HCT116 (cell line): Measurements from ENCODE around the gene COL26A1. TPM values are rescaled to one million over a fixed set of nuclear protein-coding genes. Genes with fewer than 3 reads are reported as not detected.

Experiments used
- ATAC-seq: fragments of 200-7000 bp; cut with Tn5 transposase; 2 replicates; pipeline ENCODE4 v1.9.1; 2020; ENCODE audit warnings: mild to moderate bottlenecking, moderate library complexity
- BruUV-seq: library from RNA; stranded (reverse); fragments of 400-500 nt; replicated peaks from 2 replicates; lab custom pipeline; 2021; lab: Mats Ljungman, UMichigan
- CTCF ChIA-PET: fragments of 300-600 bp; sonication (Branson Sonifier 250); formaldehyde crosslinking; loops from one replicate; lab custom pipeline; 2021; ENCODE audit warnings: antibody characterized with exemption; lab: Charles Lee
- POLR2A ChIA-PET: fragments of 300-600, 350-600 bp; sonication (Branson Sonifier 250); formaldehyde crosslinking; loops from one replicate; lab custom pipeline; 2021; ENCODE audit warnings: antibody characterized with exemption; lab: Charles Lee
- RAD21 ChIA-PET, 2 experiments: fragments of 300-600 bp; sonication (Branson Sonifier 250); formaldehyde crosslinking; loops; one replicate each; lab custom pipeline; 2023; ENCODE audit warnings: low total read pairs in 2 of 2; ENCODE audit not compliant: uncharacterized antibody in 2 of 2, unreplicated experiment in 2 of 2, low non-redundant PET in 1 of 2; lab: Charles Lee
- DNase-seq: peaks from one replicate; pipeline ENCODE4 v3.0.0-alpha.2; 2010; ENCODE audit warnings: low read depth, low spot score
- H2AFZ ChIP-seq: fragments of 200-600 bp; shearing (Covaris generic), sonication (generic); 2 replicates; pipeline ENCODE4 v1.6.1; 2017; ENCODE audit warnings: low read depth, mixed run types, mixed read lengths, antibody characterized with exemption, low read length; ENCODE audit not compliant: poor library complexity, severe bottlenecking
- H3K27ac ChIP-seq: 2 replicates; pipeline ENCODE4 v1.5.1; 2012; ENCODE audit warnings: low read depth, low read length
- H3K27me3 ChIP-seq: fragments of 200-600 bp; sonication (generic); 2 replicates; pipeline ENCODE4 v1.6.1; 2016; ENCODE audit warnings: mixed run types, low read length, mixed read lengths; ENCODE audit not compliant: insufficient read depth
- H3K36me3 ChIP-seq, 2 experiments: fragments of 200-500 bp in 1 of 2; fragments of 200-600 bp in 1 of 2; sonication (Bioruptor generic) in 1 of 2; sonication (generic) in 1 of 2; 2 replicates each; pipeline versions ENCODE4 v1.5.1 to v1.6.1; 2014 to 2016; ENCODE audit warnings: low read length in 2 of 2, inconsistent platforms in 1 of 2, mixed read lengths in 1 of 2, mixed run types in 1 of 2; ENCODE audit not compliant: insufficient read depth in 2 of 2, control insufficient read depth in 1 of 2
- H3K4me1 ChIP-seq, 2 experiments: fragments of 200-600 bp in 1 of 2; sonication (generic) in 1 of 2; 2 replicates each; pipeline versions ENCODE4 v1.5.1 to v1.6.1; 2012 to 2017; ENCODE audit warnings: low read length in 2 of 2, inconsistent platforms in 1 of 2, mild to moderate bottlenecking in 1 of 2, mixed read lengths in 1 of 2, mixed run types in 1 of 2, moderate library complexity in 1 of 2; ENCODE audit not compliant: insufficient read depth in 2 of 2, control insufficient read depth in 1 of 2
- H3K4me2 ChIP-seq: fragments of 200-600 bp; sonication (generic); 2 replicates; pipeline ENCODE4 v1.6.1; 2017; ENCODE audit warnings: mixed run types, low read length, mixed read lengths
- H3K4me3 ChIP-seq, 2 experiments: fragments of 200-600 bp in 1 of 2; sonication (generic) in 1 of 2; replicated peaks in 1 of 2; 2 replicates each; pipeline ENCODE4 v1.5.1; 2011 to 2016; ENCODE audit warnings: low read length in 2 of 2, control low read depth in 1 of 2, low read depth in 1 of 2, mild to moderate bottlenecking in 1 of 2, mixed read lengths in 1 of 2, mixed run types in 1 of 2
- H3K79me2 ChIP-seq: fragments of 200-600 bp; sonication (generic); 2 replicates; pipeline ENCODE4 v1.6.1; 2017; ENCODE audit warnings: mild to moderate bottlenecking, mixed run types, low read length, moderate library complexity, mixed read lengths; ENCODE audit not compliant: insufficient read depth
- H3K9ac ChIP-seq: fragments of 200-600 bp; sonication (generic); 2 replicates; pipeline ENCODE4 v1.6.1; 2016; ENCODE audit warnings: low read length, mixed read lengths
- H3K9me2 ChIP-seq: fragments of 200-600 bp; sonication (generic), shearing (Covaris generic); 2 replicates; pipeline ENCODE4 v1.6.1; 2017; ENCODE audit warnings: mixed run types, mild to moderate bottlenecking, moderate library complexity; ENCODE audit not compliant: insufficient read depth
- H3K9me3 ChIP-seq, 2 experiments: fragments of 200-500 bp in 1 of 2; fragments of 200-600 bp in 1 of 2; sonication (Bioruptor generic) in 1 of 2; sonication (generic) in 1 of 2; 2 replicates each; pipeline ENCODE4 v1.6.1; 2014 to 2017; ENCODE audit warnings: low read length in 2 of 2, mixed read lengths in 2 of 2, inconsistent platforms in 1 of 2, low read depth in 1 of 2, mild to moderate bottlenecking in 1 of 2, mixed run types in 1 of 2, moderate library complexity in 1 of 2; ENCODE audit not compliant: control insufficient read depth in 1 of 2, insufficient read depth in 1 of 2
- H4K20me1 ChIP-seq: fragments of 200-600 bp; sonication (generic), shearing (Covaris generic); 2 replicates; pipeline ENCODE4 v1.6.1; 2017; ENCODE audit warnings: mixed run types, mild to moderate bottlenecking, moderate library complexity; ENCODE audit not compliant: insufficient read depth
- EZH2phosphoT487 ChIP-seq: fragments of 200-600 bp; IDR thresholded peaks from 2 replicates; pipeline ENCODE4 v1.6.1; 2018; ENCODE audit warnings: antibody characterized with exemption, borderline replicate concordance
- POLR2AphosphoS5 ChIP-seq: IDR thresholded peaks from 2 replicates; pipeline ENCODE4 v1.6.1; 2011; ENCODE audit warnings: mild to moderate bottlenecking, low read depth, low read length, moderate library complexity
- ZFX ChIP-seq: fragments of 450-650 bp; IDR thresholded peaks from 2 replicates; pipeline ENCODE4 v1.6.1; 2017
- ZNF274 ChIP-seq: fragments of 200-500 bp; sonication (Bioruptor generic); IDR thresholded peaks from 2 replicates; pipeline ENCODE4 v1.6.1; 2014; ENCODE audit warnings: mild to moderate bottlenecking, low read depth, low read length, inconsistent platforms
- intact Hi-C: fragments of 100-400 bp; cut with micrococcal nuclease; formaldehyde crosslinking; loops from 2 replicates; pipeline ENCODE4 v1.10.0; 2022
- total RNA-seq: library from RNA; stranded (reverse); gene quantifications from one replicate; pipeline ENCODE4 v1.2.1, GENCODE V29; 2021; ENCODE audit not compliant: unreplicated experiment

COL26A1 gene
- total RNA-seq, 1 experiment from 2014 or later = 0.27 TPM

- BruUV-seq = no TSS peak
- TF ChIP-seq EZH2phosphoT487 (no peak), POLR2AphosphoS5 (no peak)
These were observed 9.8 kb upstream of the COL26A1 start for GRCh38 chr7:101352920-101353308.

GRCh38 chr7:101357433-101357832 is 5.2 kb upstream of the COL26A1 start:
- ATAC-seq = no peak
- no peak overlapping the region for H3K9ac ChIP-seq
- H4K20me1 ChIP-seq = no peaks in the 10 kb centered on the region
- no peak for DNase-seq
- ChIA-PET POLR2A (no interaction called here), RAD21 (no interaction called here), CTCF (no interaction called here)
- H3K4me3 ChIP-seq = no peak overlapping the region
- no TSS peak for BruUV-seq
- H3K4me2 ChIP-seq = no peak overlapping the region
- TF ChIP-seq ZFX = no peak
- no peak for TF ChIP-seq ZNF274
- H3K79me2 ChIP-seq = no peaks in the 10 kb centered on the region
- peaks cover 7 to 9% of the 10 kb centered on the region in 2 experiments for H3K4me1 ChIP-seq
- no peaks in the 10 kb centered on the region for H3K27me3 ChIP-seq
- intact Hi-C loops = no loop called here
- H2AFZ ChIP-seq = no peak overlapping the region
- H3K27ac ChIP-seq = no peak overlapping the region
- H3K36me3 ChIP-seq = no peaks in the 10 kb centered on the region
- H3K9me3 ChIP-seq = no peaks in the 10 kb centered on the region
- H3K9me2 ChIP-seq = no peaks in the 10 kb centered on the region

More at GRCh38 chr7:101352920-101353308, 9.8 kb upstream of the COL26A1 start:
- no peak for DNase-seq
- CTCF ChIA-PET = no interaction called here
- H4K20me1 ChIP-seq = no peaks in the 10 kb centered on the region
- 0 out of 4 replicates have a peak overlapping the region, but pooled peaks of 1 of the 2 experiments have one; percentile 3 for H3K4me3 ChIP-seq
- H2AFZ ChIP-seq = no peak overlapping the region
- peaks cover 11 to 14% of the 10 kb centered on the region in 2 experiments for H3K4me1 ChIP-seq
- H3K27ac ChIP-seq = no peak overlapping the region
- no peak overlapping the region for H3K9ac ChIP-seq
- H3K79me2 ChIP-seq = no peaks in the 10 kb centered on the region
- ATAC-seq = peak; percentile 28; the same call in 1 of the 2 replicates
- no peaks in the 10 kb centered on the region for H3K27me3 ChIP-seq
- intact Hi-C loops = no loop called here
- H3K4me2 ChIP-seq = peak overlapping the region; percentile 41
- RAD21 ChIA-PET = interaction anchor here in 1 of 2 experiments (0.6 kb wide), 2 partner anchors 11 to 209 kb away, joined by 3 read pairs; no protein-coding TSS in a partner anchor
- POLR2A ChIA-PET = no interaction called here
- H3K36me3 ChIP-seq = no peaks in the 10 kb centered on the region
- H3K9me2 ChIP-seq = no peaks in the 10 kb centered on the region
- H3K9me3 ChIP-seq = no peaks in the 10 kb centered on the region
